ENCODE data around the gene PHACTR2. TPM values are rescaled to one million over a fixed set of nuclear protein-coding genes. Genes with fewer than 3 reads are reported as not detected.
"Not testable (repeated sequence)": the region's sequence is repeated elsewhere in the genome, so short reads cannot be mapped to it uniquely, and the experiment has no call there.

The PHACTR2 gene
- total and polyA plus RNA-seq, 4 donors: 8.8 to 157 (median 35.3) TPM

DNA sequence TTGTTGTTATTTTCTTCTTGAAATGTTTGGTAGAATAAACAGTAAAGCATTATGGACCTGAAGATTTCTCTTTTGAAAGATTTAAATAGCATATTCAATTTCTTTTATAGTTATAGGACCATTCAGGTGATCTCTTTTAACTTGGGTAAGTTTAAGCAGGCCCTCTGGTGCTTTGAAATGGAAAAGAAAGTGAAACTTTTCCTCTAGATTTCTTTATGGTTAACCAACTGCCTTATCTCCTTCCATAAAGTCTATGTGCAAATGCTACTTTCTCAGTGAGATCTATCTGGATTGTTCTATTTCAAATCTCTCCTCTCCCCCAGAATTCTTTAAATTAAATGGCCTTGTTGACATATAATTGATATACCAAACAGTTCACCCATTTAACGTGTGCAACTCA, 54.0 kb downstream of the PHACTR2 start:
- Histone ChIP-seq H3K4me1 (ENCODE audit: control insufficient read depth, insufficient read depth, low read length) (no peaks in the 10 kb centered on the region), H3K4me3 (ENCODE audit: low read depth, low read length) (no peak overlapping the region), H3K27me3 (ENCODE audit: control insufficient read depth, insufficient read depth, low read length) (no peaks in the 10 kb centered on the region), H3K9me3 (ENCODE audit: control insufficient read depth, insufficient read depth, low read length) (no peaks in the 10 kb centered on the region), H3K27ac (ENCODE audit: low read depth, low read length) (no peak overlapping the region), H3K36me3 (ENCODE audit: control insufficient read depth, insufficient read depth, low read length) (no peaks in the 10 kb centered on the region)
- WGBS (ENCODE audit: insufficient coverage): 100% methylated on average over 1 of the region's 1 CpG
- no peak for DNase-seq (ENCODE audit: low read depth in 4 of 6, low spot score in 6 of 6)

DNA sequence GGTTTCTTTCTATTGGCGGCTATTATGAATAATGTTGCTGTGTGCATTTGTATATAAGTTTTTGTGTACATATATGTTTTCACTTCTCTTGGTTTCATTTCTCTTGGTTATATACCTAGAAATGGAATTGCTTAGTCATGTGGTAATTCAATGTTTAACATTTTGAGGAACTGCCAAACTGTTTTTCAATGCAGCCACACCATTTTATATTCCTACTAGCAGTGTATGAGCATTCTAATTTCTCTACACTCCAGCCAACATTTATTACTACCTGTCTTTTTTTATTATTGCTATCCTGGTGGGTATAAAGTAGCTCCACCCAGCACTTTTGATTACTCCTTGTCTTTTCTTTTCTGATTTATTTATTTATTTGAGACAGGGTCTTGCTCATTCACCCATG, 54.8 kb downstream of the PHACTR2 start:
- no peak overlapping the region for H3K4me3 ChIP-seq (ENCODE audit: low read depth, low read length)
- no peak overlapping the region for H3K27ac ChIP-seq (ENCODE audit: low read depth, low read length)
- WGBS (ENCODE audit: insufficient coverage): no CpG with 5 or more reads among the region's 1 CpG
- H3K9me3 ChIP-seq (ENCODE audit: control insufficient read depth, insufficient read depth, low read length): no peaks in the 10 kb centered on the region
- no peak for DNase-seq (ENCODE audit: low read depth in 4 of 6, low spot score in 6 of 6)
- H3K36me3 ChIP-seq (ENCODE audit: control insufficient read depth, insufficient read depth, low read length): no peaks in the 10 kb centered on the region
- no peaks in the 10 kb centered on the region for H3K27me3 ChIP-seq (ENCODE audit: control insufficient read depth, insufficient read depth, low read length)
- no peaks in the 10 kb centered on the region for H3K4me1 ChIP-seq (ENCODE audit: control insufficient read depth, insufficient read depth, low read length)

DNA sequence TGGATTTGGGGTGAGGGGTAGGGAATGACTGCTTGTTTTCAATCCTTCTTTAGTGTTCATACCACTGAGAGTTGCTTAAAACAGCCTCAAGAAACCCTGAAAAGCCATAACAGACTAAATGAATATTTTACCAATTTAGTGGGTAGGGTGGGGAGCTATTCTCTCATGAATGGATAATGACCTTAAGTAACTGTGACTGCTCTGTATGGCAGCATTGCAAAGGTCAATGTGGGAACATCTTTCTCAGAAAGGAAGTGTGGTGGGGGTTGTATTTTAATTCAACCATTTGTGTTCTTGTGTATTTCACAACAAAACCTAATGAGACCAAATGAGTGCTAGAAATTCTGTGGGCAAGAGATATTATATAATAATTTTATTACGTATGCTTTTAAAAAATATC, 55.7 kb downstream of the PHACTR2 start:
- Histone ChIP-seq H3K4me1 (ENCODE audit: control insufficient read depth, insufficient read depth, low read length) (no peaks in the 10 kb centered on the region), H3K9me3 (ENCODE audit: control insufficient read depth, insufficient read depth, low read length) (no peaks in the 10 kb centered on the region), H3K4me3 (ENCODE audit: low read depth, low read length) (no peak overlapping the region), H3K27ac (ENCODE audit: low read depth, low read length) (no peak overlapping the region), H3K27me3 (ENCODE audit: control insufficient read depth, insufficient read depth, low read length) (no peaks in the 10 kb centered on the region), H3K36me3 (ENCODE audit: control insufficient read depth, insufficient read depth, low read length) (no peaks in the 10 kb centered on the region)
- DNase-seq (ENCODE audit: low read depth in 4 of 6, low spot score in 6 of 6): no peak
- WGBS (ENCODE audit: insufficient coverage): no CpG with 5 or more reads among the region's 1 CpG

DNA sequence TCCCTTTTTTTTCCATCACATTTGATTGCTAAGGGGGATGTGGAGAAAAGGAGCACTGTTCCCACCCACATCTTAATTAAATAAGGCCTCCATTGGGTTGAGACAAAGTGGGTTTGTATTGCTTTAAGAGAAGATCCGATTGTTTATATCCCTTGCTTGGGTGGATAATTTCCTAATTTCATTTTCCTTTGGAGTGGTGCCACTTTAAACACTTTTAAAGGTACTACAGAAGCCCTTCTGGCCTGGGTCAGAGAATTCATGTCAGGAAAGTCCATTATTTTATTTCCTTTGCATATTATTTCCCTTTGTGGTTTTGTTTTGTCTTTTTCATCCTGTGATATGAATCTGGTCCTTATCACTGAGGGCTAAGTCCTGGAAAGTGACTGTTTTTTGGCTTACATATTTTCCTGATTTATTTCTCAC, 56.9 kb downstream of the PHACTR2 start:
- peaks cover 2% of the 10 kb centered on the region for H3K27me3 ChIP-seq (ENCODE audit: control insufficient read depth, insufficient read depth, low read length)
- WGBS (ENCODE audit: insufficient coverage): no CpG with 5 or more reads among the region's 1 CpG
- DNase-seq (ENCODE audit: low read depth in 4 of 6, low spot score in 6 of 6): no peak
- no peak overlapping the region for H3K4me3 ChIP-seq (ENCODE audit: low read depth, low read length)
- H3K27ac ChIP-seq (ENCODE audit: low read depth, low read length): no peak overlapping the region
- no peaks in the 10 kb centered on the region for H3K4me1 ChIP-seq (ENCODE audit: control insufficient read depth, insufficient read depth, low read length)
- H3K9me3 ChIP-seq (ENCODE audit: control insufficient read depth, insufficient read depth, low read length): no peaks in the 10 kb centered on the region
- H3K36me3 ChIP-seq (ENCODE audit: control insufficient read depth, insufficient read depth, low read length): no peaks in the 10 kb centered on the region

DNA sequence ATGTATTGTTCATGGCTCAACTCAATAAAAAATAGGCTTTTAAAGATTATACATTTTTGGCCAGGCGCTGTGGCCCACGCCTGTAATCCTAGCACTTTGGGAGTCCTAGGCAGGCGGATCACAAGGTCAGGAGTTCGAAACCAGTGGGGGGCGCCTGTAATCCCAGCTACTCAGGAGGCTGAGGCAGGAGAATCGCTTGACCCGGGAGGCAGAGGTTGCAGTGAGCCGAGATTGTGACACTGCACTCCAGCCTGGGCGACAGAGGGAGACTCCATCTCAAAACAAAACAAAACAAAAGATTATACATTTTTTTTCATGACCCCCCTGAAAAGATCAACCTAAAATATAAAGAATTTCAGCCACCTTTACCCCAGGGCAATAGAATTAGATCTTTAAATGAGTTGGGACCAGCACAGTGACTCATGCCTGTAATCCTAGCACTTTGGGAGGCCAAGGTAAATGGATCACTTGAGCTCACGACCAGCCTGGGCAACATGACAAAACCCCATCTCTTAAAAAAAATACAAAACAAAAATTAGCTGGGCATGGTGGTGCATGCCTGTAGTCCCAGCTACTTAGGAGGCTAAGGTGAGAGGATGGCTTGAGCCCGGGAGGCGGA, 60.4 kb downstream of the PHACTR2 start:
- H3K27me3 ChIP-seq (ENCODE audit: control insufficient read depth, insufficient read depth, low read length); H3K36me3 ChIP-seq (ENCODE audit: control insufficient read depth, insufficient read depth, low read length); H3K4me1 ChIP-seq (ENCODE audit: control insufficient read depth, insufficient read depth, low read length); H3K4me3 ChIP-seq (ENCODE audit: low read depth, low read length); H3K27ac ChIP-seq (ENCODE audit: low read depth, low read length); H3K9me3 ChIP-seq (ENCODE audit: control insufficient read depth, insufficient read depth, low read length); DNase-seq (ENCODE audit: low read depth in 4 of 6, low spot score in 6 of 6): not testable (repeated sequence)
- WGBS (ENCODE audit: insufficient coverage): 97% methylated on average over 8 of the region's 12 CpGs

DNA sequence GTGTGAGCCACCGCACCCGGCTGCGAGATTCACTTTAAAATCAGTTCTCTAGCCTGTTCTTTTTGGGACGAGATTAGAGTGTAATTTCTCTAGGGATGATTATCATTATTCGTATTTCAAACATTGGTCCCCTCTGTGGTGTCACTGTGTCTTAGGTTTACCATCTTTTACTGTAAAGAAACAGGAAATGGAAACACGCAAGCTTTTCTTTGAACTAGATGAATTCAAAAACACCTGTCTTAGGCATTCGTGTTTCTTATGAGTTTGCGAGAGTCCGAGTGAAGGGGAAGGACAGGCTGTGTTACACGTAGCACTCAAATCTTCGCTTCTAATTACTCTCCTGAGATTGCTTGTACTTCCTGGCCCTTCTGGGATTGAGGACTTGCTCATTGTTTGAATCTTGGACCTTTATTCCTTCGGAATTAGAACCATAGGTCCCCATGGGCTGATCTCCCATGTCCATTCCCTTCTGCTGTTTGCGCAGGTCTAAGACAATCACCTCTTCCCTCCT, 61.6 kb downstream of the PHACTR2 start:
- H3K4me3 ChIP-seq (ENCODE audit: low read depth, low read length): no peak overlapping the region
- DNase-seq (ENCODE audit: low read depth in 4 of 6, low spot score in 6 of 6): no peak
- H3K27ac ChIP-seq (ENCODE audit: low read depth, low read length): no peak overlapping the region
- H3K27me3 ChIP-seq (ENCODE audit: control insufficient read depth, insufficient read depth, low read length): peaks cover 5% of the 10 kb centered on the region
- H3K9me3 ChIP-seq (ENCODE audit: control insufficient read depth, insufficient read depth, low read length): no peaks in the 10 kb centered on the region
- 97% methylated on average over 8 of the region's 13 CpGs for WGBS (ENCODE audit: insufficient coverage)
- H3K4me1 ChIP-seq (ENCODE audit: control insufficient read depth, insufficient read depth, low read length): peaks cover 15% of the 10 kb centered on the region
- no peaks in the 10 kb centered on the region for H3K36me3 ChIP-seq (ENCODE audit: control insufficient read depth, insufficient read depth, low read length)

DNA sequence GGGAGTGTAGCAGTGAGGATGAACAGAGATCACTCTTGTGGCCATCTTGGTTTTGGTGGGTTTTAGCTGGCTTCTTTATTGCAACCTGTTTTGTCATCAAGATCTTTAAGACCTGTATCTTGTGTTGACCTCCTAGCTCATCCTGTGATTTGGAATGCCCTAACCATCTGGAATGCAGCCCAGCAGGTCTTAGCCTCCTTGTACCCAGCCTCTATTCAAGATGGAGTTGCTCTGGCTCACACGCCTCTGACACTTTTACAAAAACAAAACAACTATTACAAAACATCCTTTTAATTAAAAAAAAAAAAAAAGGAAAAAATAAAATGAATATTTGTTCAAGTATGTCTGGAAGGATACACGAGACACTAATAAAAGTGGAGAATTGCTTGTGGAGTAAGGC, 62.4 kb downstream of the PHACTR2 start:
- H3K27ac ChIP-seq (ENCODE audit: low read depth, low read length): no peak overlapping the region
- peaks cover 23% of the 10 kb centered on the region for H3K4me1 ChIP-seq (ENCODE audit: control insufficient read depth, insufficient read depth, low read length)
- WGBS (ENCODE audit: insufficient coverage): no CpG with 5 or more reads among the region's 2 CpGs
- H3K9me3 ChIP-seq (ENCODE audit: control insufficient read depth, insufficient read depth, low read length): no peaks in the 10 kb centered on the region
- DNase-seq (ENCODE audit: low read depth in 4 of 6, low spot score in 6 of 6): no peak
- no peak overlapping the region for H3K4me3 ChIP-seq (ENCODE audit: low read depth, low read length)
- H3K36me3 ChIP-seq (ENCODE audit: control insufficient read depth, insufficient read depth, low read length): no peaks in the 10 kb centered on the region
- peaks cover 8% of the 10 kb centered on the region for H3K27me3 ChIP-seq (ENCODE audit: control insufficient read depth, insufficient read depth, low read length)

DNA sequence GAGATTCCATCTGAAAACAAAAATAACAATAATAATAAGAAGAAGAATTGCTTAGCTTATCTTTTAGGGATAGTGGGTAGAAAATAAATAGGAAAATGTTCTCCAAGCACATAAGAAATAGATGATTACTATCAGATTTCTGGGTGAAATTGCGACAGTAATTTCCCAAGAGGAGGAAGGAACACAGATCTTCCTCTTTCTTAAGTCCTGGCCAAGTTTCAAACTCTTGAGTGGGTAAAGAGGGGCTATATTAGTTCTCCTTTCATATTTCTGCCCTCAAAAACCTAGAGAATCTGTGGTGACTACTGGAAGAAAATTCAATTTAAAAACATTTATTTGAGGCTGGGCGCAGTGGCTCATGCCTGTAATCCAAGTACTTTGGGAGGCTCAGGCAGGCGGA, 63.7 kb downstream of the PHACTR2 start:
- no peaks in the 10 kb centered on the region for H3K9me3 ChIP-seq (ENCODE audit: control insufficient read depth, insufficient read depth, low read length)
- H3K4me1 ChIP-seq (ENCODE audit: control insufficient read depth, insufficient read depth, low read length): peaks cover 33% of the 10 kb centered on the region
- DNase-seq (ENCODE audit: low read depth in 4 of 6, low spot score in 6 of 6): no peak
- H3K36me3 ChIP-seq (ENCODE audit: control insufficient read depth, insufficient read depth, low read length): no peaks in the 10 kb centered on the region
- no peak overlapping the region for H3K4me3 ChIP-seq (ENCODE audit: low read depth, low read length)
- H3K27me3 ChIP-seq (ENCODE audit: control insufficient read depth, insufficient read depth, low read length): peaks cover 13% of the 10 kb centered on the region
- no CpG with 5 or more reads among the region's 3 CpGs for WGBS (ENCODE audit: insufficient coverage)
- H3K27ac ChIP-seq (ENCODE audit: low read depth, low read length): no peak overlapping the region

DNA sequence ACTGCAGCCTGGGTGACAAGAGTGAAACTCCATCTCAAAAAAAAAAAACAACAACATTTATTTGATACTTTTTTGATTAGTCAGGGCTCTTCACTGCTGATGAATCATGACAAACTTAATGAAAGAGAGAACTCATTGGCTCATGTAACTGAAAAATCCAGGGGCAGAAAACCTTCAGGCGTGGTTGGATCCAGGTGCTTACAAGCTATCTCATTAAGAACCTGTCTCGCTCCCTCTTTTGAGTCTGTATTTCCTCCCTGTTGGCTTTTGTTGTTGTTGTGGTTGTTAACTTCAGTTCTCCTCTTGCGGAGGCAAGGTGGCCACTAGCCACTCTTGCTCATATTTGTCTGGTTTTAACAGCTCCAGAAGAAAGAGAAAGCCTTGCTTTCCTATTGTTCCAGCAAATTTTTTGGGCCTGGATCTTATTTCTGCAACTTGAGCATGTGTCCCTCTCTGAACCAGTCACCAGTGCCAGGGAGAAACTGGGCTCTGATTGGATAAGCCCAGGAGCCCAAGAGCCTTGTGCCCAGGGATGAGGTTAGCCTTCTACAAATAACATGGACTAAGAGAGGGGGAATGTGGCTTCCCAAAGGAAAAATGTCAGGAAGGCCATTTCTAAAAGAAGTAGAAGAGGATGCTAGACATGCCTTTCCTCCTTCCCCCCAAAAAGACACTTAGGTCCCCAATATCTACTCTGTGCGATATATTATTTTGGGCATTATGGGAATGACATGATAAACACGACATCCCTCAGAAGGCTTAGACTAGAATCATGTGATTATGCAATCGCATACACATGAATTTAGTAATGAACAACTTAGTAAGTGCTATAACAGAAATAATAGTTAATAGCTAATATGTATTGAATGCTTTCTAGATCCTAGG, 64.5 kb downstream of the PHACTR2 start:
- no peak for DNase-seq (ENCODE audit: low read depth in 4 of 6, low spot score in 6 of 6)
- Histone ChIP-seq H3K9me3 (ENCODE audit: control insufficient read depth, insufficient read depth, low read length) (no peaks in the 10 kb centered on the region), H3K27ac (ENCODE audit: low read depth, low read length) (peak overlapping the region; percentile 89), H3K4me1 (ENCODE audit: control insufficient read depth, insufficient read depth, low read length) (peaks cover 34% of the 10 kb centered on the region), H3K4me3 (ENCODE audit: low read depth, low read length) (peak overlapping the region; percentile 14), H3K36me3 (ENCODE audit: control insufficient read depth, insufficient read depth, low read length) (no peaks in the 10 kb centered on the region), H3K27me3 (ENCODE audit: control insufficient read depth, insufficient read depth, low read length) (peaks cover 15% of the 10 kb centered on the region)
- 80% methylated on average over 1 of the region's 6 CpGs for WGBS (ENCODE audit: insufficient coverage)

DNA sequence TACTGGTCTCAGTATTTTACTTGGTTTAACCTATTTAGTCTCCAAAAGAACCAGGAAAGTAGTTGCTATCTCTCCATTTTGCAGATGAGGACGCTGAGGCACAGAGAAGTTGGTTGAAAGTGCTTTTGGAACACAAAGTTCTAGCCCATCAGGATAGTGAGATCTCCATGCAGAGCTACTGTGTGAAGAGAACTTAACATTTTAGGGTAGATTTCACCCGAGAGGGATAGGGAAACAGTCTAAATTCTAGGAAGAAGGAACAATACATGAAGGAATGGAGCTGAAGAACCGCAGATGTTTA, 65.1 kb downstream of the PHACTR2 start:
- WGBS (ENCODE audit: insufficient coverage): 46% methylated on average over 2 of the region's 3 CpGs

More for the DNA sequence above, 65.1 kb downstream of the PHACTR2 start:
- no peak for DNase-seq (ENCODE audit: low read depth in 4 of 6, low spot score in 6 of 6)
- peak overlapping the region; percentile 14 for H3K4me3 ChIP-seq (ENCODE audit: low read depth, low read length)
- H3K9me3 ChIP-seq (ENCODE audit: control insufficient read depth, insufficient read depth, low read length): no peaks in the 10 kb centered on the region
- H3K27me3 ChIP-seq (ENCODE audit: control insufficient read depth, insufficient read depth, low read length): peaks cover 21% of the 10 kb centered on the region
- H3K27ac ChIP-seq (ENCODE audit: low read depth, low read length): peak overlapping the region; percentile 89
- no peaks in the 10 kb centered on the region for H3K36me3 ChIP-seq (ENCODE audit: control insufficient read depth, insufficient read depth, low read length)
- H3K4me1 ChIP-seq (ENCODE audit: control insufficient read depth, insufficient read depth, low read length): peaks cover 34% of the 10 kb centered on the region
